HG03025 (cell line): ENCODE measurements around the gene PAX4.

Source experiments
- ATAC-seq: cut with Tn5 transposase; IDR thresholded peaks from one replicate; pipeline ENCODE4 v1.9.1; 2021; ENCODE audit warnings: mild to moderate bottlenecking, moderate library complexity; ENCODE audit not compliant: unreplicated experiment, low FRiP score

Gene PAX4

GRCh38 chr7:127632276-127632910 lies 14.5 kb upstream of the PAX4 start:
- ATAC-seq = no peak

GRCh38 chr7:127629268-127629854 lies 11.4 kb upstream of the PAX4 start:
- no peak for ATAC-seq

GRCh38 chr7:127628445-127628844 lies 10.5 kb upstream of the PAX4 start:
- ATAC-seq = no peak

- no peak for ATAC-seq
Measured at GRCh38 chr7:127625331-127625730, 7.4 kb upstream of the PAX4 start.

DNA sequence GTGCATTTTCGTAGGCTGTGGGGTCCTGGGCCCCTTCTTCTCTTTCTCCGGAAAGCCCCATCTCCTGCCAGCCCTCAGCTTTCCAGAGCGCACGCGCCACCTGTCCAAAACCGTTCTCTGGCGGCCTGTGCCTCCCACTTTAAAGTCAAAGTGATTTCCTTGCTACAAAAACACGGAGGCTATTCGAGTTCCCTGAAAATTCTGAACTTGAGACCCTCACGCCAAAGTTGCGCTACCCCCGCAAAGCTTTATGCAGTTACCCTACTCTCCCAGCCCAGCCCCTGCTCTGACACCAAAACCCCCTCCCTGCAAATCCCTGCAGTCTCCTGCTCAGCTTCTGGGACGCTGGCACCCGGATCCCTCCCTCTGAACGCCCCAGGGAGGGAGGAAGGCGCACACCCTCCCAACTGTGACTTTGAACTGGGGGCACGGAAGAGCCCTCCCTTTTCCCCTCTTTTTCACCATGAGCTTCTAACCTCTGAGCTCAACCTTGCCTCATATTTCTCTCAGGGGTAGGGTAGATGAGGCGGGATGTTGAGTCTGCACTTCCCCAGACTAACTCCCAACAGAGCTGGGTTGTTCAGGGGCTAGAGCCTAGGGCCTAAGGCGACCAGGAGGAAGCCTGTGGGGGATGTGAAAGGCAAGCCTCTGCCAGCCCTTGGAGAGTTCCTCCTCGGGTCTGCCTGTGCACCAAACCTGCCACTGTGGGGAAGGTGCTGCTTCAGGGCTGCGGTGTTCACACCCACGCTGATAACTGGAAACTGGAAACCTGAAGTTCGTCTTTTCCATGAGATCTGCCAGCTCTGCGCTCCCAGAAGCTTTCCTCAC lies 2.7 kb upstream of the PAX4 start:
- ATAC-seq = no peak

DNA sequence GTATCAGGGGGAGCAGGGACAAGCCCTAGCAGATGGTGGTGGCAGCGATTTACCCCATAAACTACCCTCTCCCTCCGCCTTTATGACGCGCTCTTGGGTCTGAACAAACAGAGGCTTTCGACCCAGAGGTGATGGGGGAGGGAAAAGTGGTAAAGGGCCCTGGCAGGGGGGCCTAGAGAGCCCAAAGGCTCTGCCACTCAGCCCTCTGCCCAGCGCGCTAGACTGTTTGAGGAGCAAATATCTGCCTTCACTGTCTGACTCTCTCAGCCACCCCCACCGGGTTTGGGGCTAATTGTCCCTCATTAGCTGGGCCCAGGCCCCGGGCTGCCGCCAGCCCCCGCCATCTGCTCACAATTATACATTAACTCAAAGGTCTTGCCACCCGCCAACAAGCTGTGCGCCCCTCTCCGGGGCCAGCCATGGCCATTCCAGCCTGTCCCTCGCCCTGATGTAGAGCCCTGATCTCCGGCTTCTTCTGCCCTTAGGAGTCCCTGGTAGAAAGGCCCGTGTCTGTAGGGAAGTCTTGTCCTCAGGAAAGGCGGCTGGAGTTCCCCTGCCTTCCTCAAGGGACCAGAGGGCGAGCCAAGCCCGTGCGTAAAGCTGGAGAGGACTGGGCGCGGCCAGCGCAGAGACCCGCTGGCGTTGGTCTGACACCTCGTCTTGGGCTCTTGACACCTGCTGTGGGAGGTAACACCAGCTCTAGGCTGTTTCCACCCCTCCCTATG lies 1.9 kb upstream of the PAX4 start:
- no peak for ATAC-seq

DNA sequence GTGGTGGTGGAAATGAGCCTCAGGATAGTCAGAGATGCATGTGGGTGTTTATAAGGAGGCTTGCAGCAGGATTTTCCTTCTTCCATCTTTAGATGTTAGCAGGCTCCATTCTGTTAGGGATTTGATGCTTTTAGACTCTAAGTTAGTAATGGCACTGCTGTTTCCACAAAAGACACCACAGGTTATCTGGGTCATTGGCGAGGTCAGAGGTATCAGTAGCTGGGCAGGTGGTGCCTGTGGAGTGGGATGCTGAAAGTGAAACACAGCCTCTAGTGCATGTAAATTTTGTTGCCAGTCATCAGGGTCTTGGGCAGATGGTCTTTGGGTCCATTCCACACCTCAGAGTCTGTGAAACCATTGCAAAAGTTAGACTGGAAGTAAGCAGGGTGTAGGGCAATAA lies 833 bp upstream of the PAX4 start:
- no peak for ATAC-seq

GRCh38 chr7:127616724-127617123 lies 1.2 kb downstream of the PAX4 start:
- ATAC-seq = no peak

GRCh38 chr7:127612263-127612662 lies 5.7 kb downstream of the PAX4 start:
- ATAC-seq = no peak

DNA sequence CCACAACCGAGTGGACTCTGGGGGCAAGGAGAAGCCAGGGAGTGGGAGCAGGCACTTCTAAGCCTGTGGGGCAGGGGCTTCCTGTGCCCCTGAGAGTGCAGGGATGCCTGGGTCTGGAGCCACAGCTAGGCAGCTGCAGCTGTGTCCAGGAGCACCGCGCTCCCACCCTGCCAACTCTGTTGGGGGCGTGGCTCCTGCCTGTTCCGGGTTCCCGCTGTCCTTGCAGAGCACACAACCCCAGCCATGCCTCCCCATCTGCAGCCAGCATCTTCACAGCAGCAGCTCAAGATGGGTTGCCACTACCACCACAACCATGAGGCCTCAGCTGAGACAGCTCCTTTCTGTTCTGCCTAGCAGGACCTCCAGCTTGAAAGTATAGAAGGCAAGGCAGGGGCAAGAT lies 8.6 kb downstream of the PAX4 start:
- no peak for ATAC-seq

DNA sequence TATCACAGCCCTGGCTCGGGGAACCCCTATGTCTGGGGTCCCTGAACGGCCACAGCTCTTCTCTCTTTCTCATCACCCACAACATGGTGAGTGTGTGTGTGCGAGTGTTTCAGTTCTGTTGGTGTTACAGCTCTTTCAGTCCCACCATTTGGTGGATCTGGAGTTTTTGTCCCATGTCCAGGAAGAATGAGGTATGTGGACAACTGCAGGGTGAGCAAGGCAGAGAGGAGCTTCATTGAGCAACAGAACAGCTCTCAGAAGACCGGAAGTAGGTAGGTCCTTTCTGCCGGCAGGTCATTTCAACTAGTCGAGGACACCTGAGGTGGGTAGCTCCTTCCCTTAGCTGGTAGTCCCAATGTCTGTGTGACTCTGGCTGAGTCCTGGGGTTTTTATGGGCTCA lies 9.5 kb downstream of the PAX4 start:
- ATAC-seq = no peak

DNA sequence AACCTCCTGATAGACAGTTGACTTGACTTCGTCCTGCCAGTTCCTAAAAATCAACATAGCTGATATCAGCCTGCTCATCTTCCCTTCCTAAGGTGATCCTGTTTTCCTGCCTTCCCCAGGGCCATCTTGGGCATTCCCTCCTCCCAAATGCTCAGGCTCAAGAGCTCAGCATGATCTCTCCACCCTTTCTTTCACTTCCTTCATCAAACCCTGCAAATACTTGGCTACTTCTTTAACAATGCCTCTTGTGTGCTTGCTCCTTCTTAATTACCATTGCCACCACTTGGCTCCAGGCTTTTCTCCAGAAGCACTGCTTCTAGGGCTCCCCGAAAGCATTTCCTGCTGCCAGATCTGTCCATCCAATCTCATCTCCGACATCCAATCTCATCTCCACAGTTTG lies 17.1 kb downstream of the PAX4 start:
- no peak for ATAC-seq

GRCh38 chr7:127598318-127598717 lies 19.6 kb downstream of the PAX4 start:
- no peak for ATAC-seq

DNA sequence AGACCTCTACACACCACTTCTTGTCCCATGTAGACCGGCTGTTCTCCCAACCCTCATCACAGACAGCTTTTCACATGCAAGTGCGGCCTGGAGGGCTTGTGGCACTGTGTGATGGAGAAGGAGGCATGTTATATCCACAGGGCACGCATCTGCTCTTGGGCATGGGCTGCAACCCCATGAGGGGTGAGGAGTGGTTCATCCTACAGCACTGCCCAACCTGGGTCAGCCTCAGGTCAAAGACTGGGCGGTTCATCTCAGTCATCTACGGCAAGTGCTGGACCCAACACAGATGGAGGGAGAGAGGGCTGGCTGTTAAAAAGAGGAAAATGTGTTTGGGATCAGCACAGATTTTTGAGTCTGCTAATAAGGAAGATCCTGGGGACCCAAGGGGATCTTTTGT lies 22.2 kb downstream of the PAX4 start:
- ATAC-seq = no peak

GRCh38 chr7:127594490-127594889 lies 23.5 kb downstream of the PAX4 start:
- ATAC-seq = no peak

DNA sequence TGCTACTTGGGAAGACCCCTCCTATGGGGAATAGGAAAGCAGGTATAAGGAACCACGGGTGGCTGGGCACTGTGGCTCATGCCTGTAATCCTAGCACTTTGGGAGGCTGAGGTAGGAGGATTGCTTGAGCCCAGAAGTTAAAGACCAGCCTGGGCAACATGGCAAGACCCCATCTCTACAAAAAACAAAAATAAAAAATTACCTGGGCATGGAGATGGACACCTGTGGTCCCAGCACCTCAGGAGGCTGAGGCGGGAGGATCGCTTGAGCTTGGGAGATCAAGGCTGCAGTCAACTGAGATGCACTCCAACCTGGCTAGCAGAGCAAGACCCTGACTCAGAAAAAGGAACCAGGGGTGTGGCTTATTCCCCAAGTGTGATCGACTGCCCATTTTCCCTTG lies 25.4 kb downstream of the PAX4 start:
- ATAC-seq = no peak

DNA sequence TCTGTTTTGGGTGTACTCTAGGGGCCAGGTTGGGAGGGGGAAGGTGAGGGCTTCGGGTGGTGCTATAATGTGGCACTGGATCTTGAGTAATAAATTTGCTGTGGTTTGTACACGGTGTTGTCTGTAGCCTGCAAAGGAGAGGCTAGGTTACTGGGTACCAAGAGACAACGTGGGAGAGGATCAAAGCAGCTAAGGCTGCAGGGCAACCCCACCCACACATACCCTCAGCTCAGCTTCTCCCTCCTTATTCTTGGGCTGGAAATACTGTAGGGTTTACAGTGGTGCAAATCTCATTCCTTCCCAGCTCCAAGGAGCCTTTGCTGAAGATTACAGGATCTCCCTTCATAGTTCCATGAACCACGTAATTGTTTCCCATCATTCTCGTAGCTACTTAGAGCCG lies 26.4 kb downstream of the PAX4 start:
- no peak for ATAC-seq

GRCh38 chr7:127591189-127591588 lies 26.8 kb downstream of the PAX4 start:
- ATAC-seq = no peak

DNA sequence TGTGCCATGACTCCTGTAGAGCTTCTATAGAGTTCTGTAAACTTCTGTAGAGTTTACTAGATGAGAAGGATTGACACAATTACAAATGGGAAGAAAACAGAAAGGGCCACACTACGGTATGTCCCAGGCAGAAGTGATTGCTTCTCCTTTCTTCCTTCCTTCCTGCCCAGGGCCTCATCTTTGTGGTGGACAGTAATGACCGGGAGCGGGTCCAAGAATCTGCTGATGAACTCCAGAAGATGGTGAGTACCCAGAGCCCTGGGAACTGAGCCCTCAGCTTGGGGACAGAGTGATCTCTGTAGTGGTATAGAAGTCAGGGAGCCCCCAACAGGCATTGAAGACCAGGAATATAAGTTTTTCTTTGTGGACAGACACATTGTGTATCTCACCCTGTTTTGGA lies 28.0 kb downstream of the PAX4 start:
- no peak for ATAC-seq

GRCh38 chr7:127588697-127589482 lies 29.1 kb downstream of the PAX4 start:
- ATAC-seq = peak; percentile 27
